Measurements from ENCODE around the gene CFAP57.

CFAP57 gene

GRCh38 chr1:43279666-43280065 is 107.5 kb downstream of the CFAP57 start:
- no peak for DNase-seq

- no peak for DNase-seq
These were observed 108.6 kb downstream of the CFAP57 start for GRCh38 chr1:43280692-43281091.

GRCh38 chr1:43282220-43283195 is 110.4 kb downstream of the CFAP57 start:
- no peak for DNase-seq

GRCh38 chr1:43284065-43284464 is 111.9 kb downstream of the CFAP57 start:
- DNase-seq: no peak

GRCh38 chr1:43284546-43285110 is 112.5 kb downstream of the CFAP57 start:
- DNase-seq: no peak

- DNase-seq: no peak
These were observed 113.3 kb downstream of the CFAP57 start, which contains the start of gene C1orf210 for GRCh38 chr1:43285269-43285990. Gene C1orf210 (minus strand): TSS chr1:43285581. CDS start chr1:43283270, 2,311 bp downstream.

- no peak for DNase-seq
These were observed 114.0 kb downstream of the CFAP57 start for GRCh38 chr1:43286115-43286514.

- DNase-seq: no peak
These were observed 114.4 kb downstream of the CFAP57 start for GRCh38 chr1:43286533-43286932.

- DNase-seq: no peak
These were observed 116.1 kb downstream of the CFAP57 start for GRCh38 chr1:43288058-43288784.

GRCh38 chr1:43288785-43289706 is 116.9 kb downstream of the CFAP57 start:
- no peak for DNase-seq

- DNase-seq: no peak
These were observed 120.1 kb downstream of the CFAP57 start for GRCh38 chr1:43292216-43292615.

- no peak for DNase-seq
These were observed 120.5 kb downstream of the CFAP57 start for GRCh38 chr1:43292679-43293078.

- no peak for DNase-seq
These were observed 121.0 kb downstream of the CFAP57 start for GRCh38 chr1:43293176-43293575.

- no peak for DNase-seq
These were observed 122.0 kb downstream of the CFAP57 start for GRCh38 chr1:43293896-43294760.

GRCh38 chr1:43294761-43295160 is 122.6 kb downstream of the CFAP57 start:
- DNase-seq: no peak

- DNase-seq: no peak
These were observed 124.1 kb downstream of the CFAP57 start for GRCh38 chr1:43296207-43296606.

GRCh38 chr1:43298055-43298454 is 125.9 kb downstream of the CFAP57 start:
- DNase-seq: no peak

- DNase-seq: no peak
These were observed 127.0 kb downstream of the CFAP57 start for GRCh38 chr1:43299101-43299500.

GRCh38 chr1:43300378-43301094 is 128.4 kb downstream of the CFAP57 start, which contains the start of gene TIE1:
Gene TIE1 (plus strand): TSS chr1:43300982. CDS start chr1:43301072, 90 bp downstream.
- DNase-seq: no peak

- DNase-seq: no peak
These were observed 130.1 kb downstream of the CFAP57 start for GRCh38 chr1:43302201-43302600.
